OCI-LY7 (cell line): ENCODE results near the gene DGKD. TPM values are rescaled to one million over a fixed set of nuclear protein-coding genes. Genes with fewer than 3 reads are reported as not detected.

Experiments
- BruUV-seq: library from RNA; stranded (reverse); fragments of 400-500 nt; replicated peaks from 2 replicates; lab custom pipeline; 2021; lab: Mats Ljungman, UMichigan
- CTCF ChIA-PET: fragments of 300-600 bp; sonication (Branson Sonifier 250); formaldehyde crosslinking; loops from one replicate; lab custom pipeline; 2022; ENCODE audit warnings: antibody characterized with exemption; ENCODE audit not compliant: unreplicated experiment; lab: Charles Lee
- POLR2A ChIA-PET: fragments of 300-600 bp; sonication (Branson Sonifier 250); formaldehyde crosslinking; loops from one replicate; lab custom pipeline; 2022; ENCODE audit warnings: antibody characterized with exemption; lab: Charles Lee
- DNase-seq: peaks from one replicate; pipeline ENCODE4 v3.0.0-alpha.2; 2015; ENCODE audit warnings: low spot score
- H2AFZ ChIP-seq: fragments of 200-600 bp; sonication (generic), shearing (Covaris generic); 2 replicates; pipeline ENCODE4 v1.6.1; 2014; ENCODE audit warnings: mild to moderate bottlenecking, antibody characterized with exemption, low read length, moderate library complexity
- H3K27ac ChIP-seq: fragments of 200-600 bp; sonication (generic); 2 replicates; pipeline ENCODE4 v1.5.1; 2014; ENCODE audit warnings: mixed run types, low read depth, mild to moderate bottlenecking, moderate library complexity, low read length, inconsistent platforms; ENCODE audit not compliant: poor library complexity, severe bottlenecking
- H3K36me3 ChIP-seq: fragments of 200-600 bp; sonication (generic); 2 replicates; pipeline ENCODE4 v1.6.1; 2014; ENCODE audit warnings: mild to moderate bottlenecking, antibody characterized with exemption, low read length, moderate library complexity, mixed read lengths; ENCODE audit not compliant: insufficient read depth
- H3K4me1 ChIP-seq: fragments of 200-600 bp; sonication (generic); 2 replicates; pipeline ENCODE4 v1.5.1; 2014; ENCODE audit warnings: mild to moderate bottlenecking, low read length; ENCODE audit not compliant: insufficient read depth, poor library complexity, severe bottlenecking
- H3K4me2 ChIP-seq: fragments of 200-600 bp; sonication (generic); 2 replicates; pipeline ENCODE4 v1.6.1; 2014; ENCODE audit warnings: mild to moderate bottlenecking, low read length
- H3K4me3 ChIP-seq: fragments of 200-600 bp; sonication (generic); 2 replicates; pipeline ENCODE4 v1.5.1; 2014; ENCODE audit warnings: mild to moderate bottlenecking, low read depth, low read length; ENCODE audit not compliant: poor library complexity, severe bottlenecking
- H3K79me2 ChIP-seq: fragments of 200-600 bp; sonication (generic); 2 replicates; pipeline ENCODE4 v1.6.1; 2016; ENCODE audit warnings: low read depth, mild to moderate bottlenecking, low read length, moderate library complexity, mixed read lengths; ENCODE audit not compliant: insufficient read depth
- H3K9me2 ChIP-seq: fragments of 200-600 bp; sonication (generic); 2 replicates; pipeline ENCODE4 v1.6.1; 2016; ENCODE audit warnings: mild to moderate bottlenecking, low read length, mixed read lengths; ENCODE audit not compliant: insufficient read depth
- H3K9me3 ChIP-seq: fragments of 200-600 bp; sonication (generic); 2 replicates; pipeline ENCODE4 v1.6.1; 2014; ENCODE audit warnings: mild to moderate bottlenecking, mixed run types, low read length, mixed read lengths
- H4K20me1 ChIP-seq: fragments of 200-600 bp; sonication (generic); 2 replicates; pipeline ENCODE4 v1.6.1; 2014; ENCODE audit warnings: mild to moderate bottlenecking, antibody characterized with exemption, low read length, moderate library complexity, mixed read lengths; ENCODE audit not compliant: insufficient read depth
- EZH2phosphoT487 ChIP-seq: fragments of 200-600 bp; sonication (generic); IDR thresholded peaks from 2 replicates; pipeline ENCODE4 v1.6.1; 2018; ENCODE audit warnings: low read depth, borderline replicate concordance, mild to moderate bottlenecking, mixed run types, antibody characterized with exemption, low read length, moderate library complexity, mixed read lengths
- intact Hi-C: fragments of 100-400 bp; cut with micrococcal nuclease; formaldehyde crosslinking; loops from one replicate; pipeline ENCODE4 v1.10.0; 2022; ENCODE audit not compliant: unreplicated experiment
- total RNA-seq, 2 experiments: library from RNA; depleted of rRNA in 1 of 2; stranded (reverse); fragments of >200 nt in 1 of 2; shearing (Covaris generic) in 1 of 2; gene quantifications; 2 replicates each; pipeline ENCODE4 v1.2.3, GENCODE V29; 2014 to 2022
- TF ChIP-seq, protein P1 (sequence below): fragments of 200-600 bp; sonication (generic); conservative IDR thresholded peaks from 2 replicates; pipeline ENCODE4 v1.5.1; 2014; ENCODE audit warnings: mild to moderate bottlenecking, antibody characterized with exemption, low read length, moderate library complexity, mixed read lengths

The DGKD gene
- total RNA-seq, 2 experiments from 2014 or later, result 62.9 to 271 TPM

DNA sequence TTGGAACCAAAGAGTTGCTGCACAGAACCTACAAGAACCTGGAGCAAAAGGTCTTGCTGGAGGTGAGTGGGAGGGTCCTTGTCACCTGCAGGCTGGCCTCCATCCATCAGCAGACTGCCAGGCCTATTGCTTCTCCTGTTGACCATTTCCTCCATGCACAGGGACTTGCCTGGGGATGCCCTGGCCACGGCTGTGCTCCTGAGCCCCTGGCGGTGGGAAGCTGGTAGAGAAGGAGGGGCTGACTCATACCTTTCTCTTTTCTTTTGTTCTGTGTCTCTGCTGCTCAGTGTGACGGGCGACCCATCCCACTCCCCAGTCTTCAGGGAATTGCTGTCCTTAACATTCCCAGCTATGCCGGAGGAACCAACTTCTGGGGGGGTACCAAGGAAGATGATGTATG, 102.6 kb downstream of the DGKD start:
- CTCF ChIA-PET, result no interaction called here
- Histone ChIP-seq H3K27ac (no peak overlapping the region), H3K4me1 (no peaks in the 10 kb centered on the region), H2AFZ (no peak overlapping the region), H3K79me2 (no peaks in the 10 kb centered on the region), H3K4me3 (no peak overlapping the region), H3K9me3 (no peaks in the 10 kb centered on the region), H3K36me3 (peaks cover 93% of the 10 kb centered on the region), H3K4me2 (no peak overlapping the region), H4K20me1 (no peaks in the 10 kb centered on the region), H3K9me2 (no peaks in the 10 kb centered on the region)
- no peak for DNase-seq
- intact Hi-C loops, result no loop called here
- no TSS peak for BruUV-seq
- TF ChIP-seq, protein P1, sequence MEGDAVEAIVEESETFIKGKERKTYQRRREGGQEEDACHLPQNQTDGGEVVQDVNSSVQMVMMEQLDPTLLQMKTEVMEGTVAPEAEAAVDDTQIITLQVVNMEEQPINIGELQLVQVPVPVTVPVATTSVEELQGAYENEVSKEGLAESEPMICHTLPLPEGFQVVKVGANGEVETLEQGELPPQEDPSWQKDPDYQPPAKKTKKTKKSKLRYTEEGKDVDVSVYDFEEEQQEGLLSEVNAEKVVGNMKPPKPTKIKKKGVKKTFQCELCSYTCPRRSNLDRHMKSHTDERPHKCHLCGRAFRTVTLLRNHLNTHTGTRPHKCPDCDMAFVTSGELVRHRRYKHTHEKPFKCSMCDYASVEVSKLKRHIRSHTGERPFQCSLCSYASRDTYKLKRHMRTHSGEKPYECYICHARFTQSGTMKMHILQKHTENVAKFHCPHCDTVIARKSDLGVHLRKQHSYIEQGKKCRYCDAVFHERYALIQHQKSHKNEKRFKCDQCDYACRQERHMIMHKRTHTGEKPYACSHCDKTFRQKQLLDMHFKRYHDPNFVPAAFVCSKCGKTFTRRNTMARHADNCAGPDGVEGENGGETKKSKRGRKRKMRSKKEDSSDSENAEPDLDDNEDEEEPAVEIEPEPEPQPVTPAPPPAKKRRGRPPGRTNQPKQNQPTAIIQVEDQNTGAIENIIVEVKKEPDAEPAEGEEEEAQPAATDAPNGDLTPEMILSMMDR, result no peak
- TF ChIP-seq EZH2phosphoT487, result no peak
- POLR2A ChIA-PET, result interaction anchor here (0.5 kb wide), 1 partner anchor 178 kb away, joined by 3 read pairs; no protein-coding TSS in a partner anchor

- no TSS peak for BruUV-seq
- no peak for TF ChIP-seq EZH2phosphoT487
- no peak for DNase-seq
- no peaks in the 10 kb centered on the region for H3K79me2 ChIP-seq
- H3K4me2 ChIP-seq, result no peak overlapping the region
- no peaks in the 10 kb centered on the region for H3K4me1 ChIP-seq
- no peaks in the 10 kb centered on the region for H4K20me1 ChIP-seq
- POLR2A ChIA-PET, result interaction anchor here (0.5 kb wide), 1 partner anchor 178 kb away, joined by 3 read pairs; no protein-coding TSS in a partner anchor
- intact Hi-C loops, result no loop called here
- peaks cover 93% of the 10 kb centered on the region for H3K36me3 ChIP-seq
- no peak overlapping the region for H3K4me3 ChIP-seq
- H3K27ac ChIP-seq, result no peak overlapping the region
- H2AFZ ChIP-seq, result no peak overlapping the region
- no peaks in the 10 kb centered on the region for H3K9me3 ChIP-seq
- CTCF ChIA-PET, result no interaction called here
- H3K9me2 ChIP-seq, result no peaks in the 10 kb centered on the region
Measured at GRCh38 chr2:233457356-233457755, 103.1 kb downstream of the DGKD start.

- Histone ChIP-seq H3K4me2 (no peak overlapping the region), H2AFZ (no peak overlapping the region), H3K9me2 (no peaks in the 10 kb centered on the region), H3K9me3 (no peaks in the 10 kb centered on the region), H3K27ac (no peak overlapping the region), H3K79me2 (no peaks in the 10 kb centered on the region), H4K20me1 (no peaks in the 10 kb centered on the region), H3K4me1 (no peaks in the 10 kb centered on the region), H3K36me3 (peaks cover 93% of the 10 kb centered on the region), H3K4me3 (no peak overlapping the region)
- ChIA-PET POLR2A (interaction anchor here (0.7 kb wide), 1 partner anchor 176 kb away, joined by 4 read pairs; no protein-coding TSS in a partner anchor), CTCF (no interaction called here)
- no TSS peak for BruUV-seq
- intact Hi-C loops, result no loop called here
- DNase-seq, result no peak
- TF ChIP-seq, protein P1, result no peak
- TF ChIP-seq EZH2phosphoT487, result no peak
Measured at GRCh38 chr2:233458031-233458610, 103.8 kb downstream of the DGKD start.
